ENCODE results near the gene ZNF175.

Gene ZNF175

GRCh38 chr19:51593969-51594773 lies 23.1 kb downstream of the ZNF175 start:
- Mint-ChIP-seq H3K4me3 (peak overlapping the region; percentile 92), H3K4me1 (peaks cover 43% of the 10 kb centered on the region), H3K27me3 (no peaks in the 10 kb centered on the region), H3K27ac (peak overlapping the region; percentile 84), H3K9me3 (no peaks in the 10 kb centered on the region), H3K36me3 (peaks cover 11% of the 10 kb centered on the region)
- peak; percentile 99 for ATAC-seq

- Mint-ChIP-seq H3K4me1 (peaks cover 48% of the 10 kb centered on the region), H3K27ac (peak overlapping the region; percentile 84), H3K27me3 (no peaks in the 10 kb centered on the region), H3K9me3 (no peaks in the 10 kb centered on the region), H3K36me3 (peaks cover 6% of the 10 kb centered on the region), H3K4me3 (peak overlapping the region; percentile 92)
- peak; percentile 11 for ATAC-seq
Observed at GRCh38 chr19:51594774-51595109, 23.7 kb downstream of the ZNF175 start.

GRCh38 chr19:51595190-51596175 lies 24.4 kb downstream of the ZNF175 start:
- H3K36me3 Mint-ChIP-seq, result no peaks in the 10 kb centered on the region
- H3K4me1 Mint-ChIP-seq, result peaks cover 56% of the 10 kb centered on the region
- peak overlapping the region; percentile 84 for H3K27ac Mint-ChIP-seq
- H3K27me3 Mint-ChIP-seq, result no peaks in the 10 kb centered on the region
- no peak for ATAC-seq
- peak overlapping the region; percentile 92 for H3K4me3 Mint-ChIP-seq
- no peaks in the 10 kb centered on the region for H3K9me3 Mint-ChIP-seq

- no peak for ATAC-seq
- H3K36me3 Mint-ChIP-seq, result peaks cover 13% of the 10 kb centered on the region
- H3K4me3 Mint-ChIP-seq, result no peak overlapping the region
- H3K27ac Mint-ChIP-seq, result no peak overlapping the region
- peaks cover 5% of the 10 kb centered on the region for H3K9me3 Mint-ChIP-seq
- no peaks in the 10 kb centered on the region for H3K27me3 Mint-ChIP-seq
- H3K4me1 Mint-ChIP-seq, result peaks cover 65% of the 10 kb centered on the region
Observed at GRCh38 chr19:51598159-51598915, 27.3 kb downstream of the ZNF175 start.

DNA sequence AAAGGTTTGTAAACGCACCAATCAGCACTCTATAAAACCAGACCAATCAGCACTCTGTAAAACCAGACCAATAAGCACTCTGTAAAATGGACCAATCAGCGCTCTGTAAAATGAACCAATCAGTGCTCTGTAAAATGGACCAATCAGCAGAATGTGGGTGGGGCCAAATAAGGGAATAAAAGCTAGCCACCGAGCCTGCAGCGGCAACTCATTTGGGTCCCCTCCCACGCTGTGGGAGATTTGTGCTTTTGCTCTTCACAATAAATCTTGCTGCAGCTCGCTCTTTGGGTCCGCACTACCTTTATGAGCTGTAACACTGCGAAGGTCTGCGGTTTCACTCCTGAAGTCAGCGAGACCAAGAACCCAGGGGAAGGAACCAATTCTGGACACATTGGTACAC lies 28.0 kb downstream of the ZNF175 start:
- Mint-ChIP-seq H3K4me3 (peak overlapping the region; percentile 96), H3K36me3 (peaks cover 16% of the 10 kb centered on the region), H3K9me3 (peaks cover 6% of the 10 kb centered on the region), H3K4me1 (peaks cover 60% of the 10 kb centered on the region), H3K27me3 (no peaks in the 10 kb centered on the region), H3K27ac (peak overlapping the region; percentile 99)
- no peak for ATAC-seq

GRCh38 chr19:51600940-51601580 lies 30.0 kb downstream of the ZNF175 start:
- peak overlapping the region; percentile 99 for H3K27ac Mint-ChIP-seq
- peaks cover 55% of the 10 kb centered on the region for H3K4me1 Mint-ChIP-seq
- peak overlapping the region; percentile 96 for H3K4me3 Mint-ChIP-seq
- peaks cover 29% of the 10 kb centered on the region for H3K36me3 Mint-ChIP-seq
- no peaks in the 10 kb centered on the region for H3K27me3 Mint-ChIP-seq
- peaks cover 9% of the 10 kb centered on the region for H3K9me3 Mint-ChIP-seq
- ATAC-seq, result peak; percentile 83

DNA sequence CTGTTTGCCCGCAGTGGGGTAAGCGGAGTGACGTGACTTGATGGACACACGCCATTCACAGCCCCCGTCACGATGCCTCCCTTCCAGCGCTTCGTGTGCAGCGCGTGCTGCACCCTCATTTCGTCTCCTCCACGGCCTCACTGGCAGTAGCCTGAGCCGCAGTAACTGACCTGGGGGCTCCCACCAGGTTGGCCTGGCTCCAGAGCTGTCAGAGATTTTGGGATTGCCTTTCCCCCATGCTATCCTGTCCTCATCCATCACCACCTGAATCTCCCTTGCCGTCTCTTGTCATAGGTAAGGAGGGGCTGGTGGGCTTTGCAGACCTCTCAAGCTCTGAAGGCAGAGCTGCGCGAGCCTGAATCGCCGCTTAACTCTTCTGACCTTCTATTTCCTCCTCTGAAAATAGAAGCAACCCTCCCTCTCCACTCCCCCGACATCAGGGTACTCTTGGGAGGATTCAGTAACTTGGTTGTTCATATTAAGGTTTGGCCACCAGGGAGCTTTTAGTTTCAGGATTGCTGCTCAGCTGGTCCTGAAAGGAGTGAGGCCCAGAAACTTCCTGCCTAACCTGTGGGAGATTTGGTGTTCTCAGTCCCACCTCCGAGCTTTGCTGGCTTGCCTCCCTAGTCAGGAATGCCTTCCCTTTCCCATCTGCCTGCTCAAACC lies 31.2 kb downstream of the ZNF175 start:
- peaks cover 64% of the 10 kb centered on the region for H3K4me1 Mint-ChIP-seq
- peaks cover 9% of the 10 kb centered on the region for H3K9me3 Mint-ChIP-seq
- peaks cover 32% of the 10 kb centered on the region for H3K36me3 Mint-ChIP-seq
- ATAC-seq, result peak; percentile 55
- peak overlapping the region; percentile 99 for H3K27ac Mint-ChIP-seq
- peak overlapping the region; percentile 96 for H3K4me3 Mint-ChIP-seq
- no peaks in the 10 kb centered on the region for H3K27me3 Mint-ChIP-seq

GRCh38 chr19:51607077-51607476 lies 36.0 kb downstream of the ZNF175 start:
- H3K4me3 Mint-ChIP-seq, result peak overlapping the region; percentile 53
- peaks cover 78% of the 10 kb centered on the region for H3K4me1 Mint-ChIP-seq
- H3K36me3 Mint-ChIP-seq, result peaks cover 66% of the 10 kb centered on the region
- H3K9me3 Mint-ChIP-seq, result peaks cover 9% of the 10 kb centered on the region
- peak overlapping the region; percentile 78 for H3K27ac Mint-ChIP-seq
- peak; percentile 97 for ATAC-seq
- no peaks in the 10 kb centered on the region for H3K27me3 Mint-ChIP-seq

- H3K9me3 Mint-ChIP-seq, result peaks cover 12% of the 10 kb centered on the region
- peaks cover 78% of the 10 kb centered on the region for H3K4me1 Mint-ChIP-seq
- peak overlapping the region; percentile 78 for H3K27ac Mint-ChIP-seq
- ATAC-seq, result no peak
- peak overlapping the region; percentile 38 for H3K4me3 Mint-ChIP-seq
- peaks cover 66% of the 10 kb centered on the region for H3K36me3 Mint-ChIP-seq
- no peaks in the 10 kb centered on the region for H3K27me3 Mint-ChIP-seq
Observed at GRCh38 chr19:51607920-51608562, 37.0 kb downstream of the ZNF175 start.

DNA sequence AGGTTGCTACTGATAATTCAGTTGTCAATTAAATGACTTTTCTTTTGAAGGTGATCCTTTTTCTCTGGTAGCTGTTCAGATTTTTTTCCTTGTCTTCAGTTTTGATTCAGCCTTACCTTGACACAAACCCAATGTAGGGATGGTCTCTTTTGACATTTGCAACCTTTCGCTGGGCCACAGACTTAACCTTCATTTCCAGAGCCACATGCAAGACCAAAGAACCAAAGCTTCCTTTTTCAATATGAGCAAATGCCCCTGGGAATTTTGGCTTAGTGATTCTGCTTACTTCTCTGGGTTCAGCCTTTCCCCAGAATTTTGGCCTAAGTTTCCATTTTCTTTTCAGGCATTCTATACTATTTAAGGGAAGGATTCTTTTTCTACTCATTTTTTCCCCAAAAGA lies 39.5 kb downstream of the ZNF175 start:
- ATAC-seq, result peak; percentile 55
- H3K27me3 Mint-ChIP-seq, result no peaks in the 10 kb centered on the region
- H3K4me1 Mint-ChIP-seq, result peaks cover 86% of the 10 kb centered on the region

DNA sequence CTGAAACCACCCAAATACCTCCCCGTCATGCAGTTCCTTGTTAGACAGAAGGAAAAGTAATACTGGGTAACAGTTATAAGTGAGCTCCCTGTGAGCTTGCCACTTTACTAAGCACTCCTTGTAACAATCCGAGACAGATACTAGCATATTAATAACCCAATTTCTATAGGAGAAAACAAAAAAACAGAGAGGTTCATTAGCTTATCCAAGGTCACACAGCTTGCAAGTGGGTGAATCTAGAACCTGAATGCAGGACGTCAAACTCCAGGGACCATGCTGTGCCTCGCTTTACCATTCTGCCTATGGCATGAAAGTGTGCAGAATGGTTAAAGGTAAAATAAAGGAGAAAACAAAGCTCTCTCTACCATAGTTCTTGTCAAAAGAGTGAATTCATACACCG lies 43.7 kb downstream of the ZNF175 start:
- peaks cover 83% of the 10 kb centered on the region for H3K4me1 Mint-ChIP-seq
- H3K27me3 Mint-ChIP-seq, result no peaks in the 10 kb centered on the region
- ATAC-seq, result no peak
- no peak overlapping the region for H3K27ac Mint-ChIP-seq
- H3K36me3 Mint-ChIP-seq, result peaks cover 82% of the 10 kb centered on the region
- no peak overlapping the region for H3K4me3 Mint-ChIP-seq
- peaks cover 6% of the 10 kb centered on the region for H3K9me3 Mint-ChIP-seq

More for the DNA sequence above, 39.5 kb downstream of the ZNF175 start:
- H3K27ac Mint-ChIP-seq, result peak overlapping the region; percentile 50
- H3K9me3 Mint-ChIP-seq, result peaks cover 6% of the 10 kb centered on the region
- peak overlapping the region; percentile 32 for H3K4me3 Mint-ChIP-seq
- peaks cover 78% of the 10 kb centered on the region for H3K36me3 Mint-ChIP-seq

DNA sequence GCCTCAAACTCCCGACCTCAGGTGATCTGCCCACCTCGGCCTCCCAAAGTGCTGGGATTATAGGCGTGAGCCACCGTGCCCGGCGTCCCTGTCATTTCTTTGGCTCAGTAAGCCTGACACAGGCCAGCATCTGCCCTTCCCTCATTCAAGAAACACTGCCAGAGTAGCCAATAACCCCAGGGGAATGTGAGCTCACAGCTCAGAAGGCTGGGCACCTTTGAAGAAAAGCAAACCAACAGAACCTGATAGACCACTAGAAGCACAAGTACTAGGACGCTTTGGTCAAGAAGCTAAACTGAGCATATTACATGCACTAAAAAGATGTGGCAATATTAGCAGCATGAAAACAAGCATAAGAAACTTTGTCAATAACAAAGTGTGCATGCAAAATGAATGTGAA lies 44.9 kb downstream of the ZNF175 start:
- peaks cover 6% of the 10 kb centered on the region for H3K9me3 Mint-ChIP-seq
- no peak overlapping the region for H3K4me3 Mint-ChIP-seq
- H3K27ac Mint-ChIP-seq, result peak overlapping the region; percentile 18
- ATAC-seq, result no peak
- H3K36me3 Mint-ChIP-seq, result peaks cover 78% of the 10 kb centered on the region
- H3K27me3 Mint-ChIP-seq, result no peaks in the 10 kb centered on the region
- H3K4me1 Mint-ChIP-seq, result peaks cover 83% of the 10 kb centered on the region

DNA sequence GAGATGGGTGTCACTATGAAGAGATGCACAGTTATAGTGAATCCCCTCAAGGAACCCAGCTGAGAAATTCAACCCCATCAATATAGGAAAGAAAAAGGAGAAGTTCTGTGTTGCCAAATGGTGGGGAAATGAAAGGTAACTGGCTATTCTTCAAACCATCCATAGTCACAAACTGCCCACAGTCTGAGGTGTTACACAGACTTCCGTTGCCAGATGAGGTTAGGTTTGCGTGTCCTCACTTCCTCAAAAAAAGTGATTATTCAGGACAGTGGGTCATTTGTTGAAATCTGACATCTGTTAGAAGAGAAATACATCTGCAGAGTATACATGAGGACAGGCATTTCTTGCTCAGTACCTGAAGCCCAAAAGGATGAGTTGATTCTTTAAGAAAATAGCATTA lies 50.1 kb downstream of the ZNF175 start:
- peak; percentile 99 for ATAC-seq
- peaks cover 69% of the 10 kb centered on the region for H3K4me1 Mint-ChIP-seq
- H3K4me3 Mint-ChIP-seq, result no peak overlapping the region
- H3K27ac Mint-ChIP-seq, result peak overlapping the region; percentile 31
- H3K36me3 Mint-ChIP-seq, result peaks cover 68% of the 10 kb centered on the region
- no peaks in the 10 kb centered on the region for H3K9me3 Mint-ChIP-seq
- H3K27me3 Mint-ChIP-seq, result no peaks in the 10 kb centered on the region

GRCh38 chr19:51626675-51627074 lies 55.6 kb downstream of the ZNF175 start:
- Mint-ChIP-seq H3K9me3 (no peaks in the 10 kb centered on the region), H3K36me3 (peaks cover 66% of the 10 kb centered on the region), H3K27ac (peak overlapping the region; percentile 94), H3K4me3 (peak overlapping the region; percentile 65), H3K27me3 (no peaks in the 10 kb centered on the region), H3K4me1 (peaks cover 66% of the 10 kb centered on the region)
- ATAC-seq, result no peak
